ENCODE results near the gene CCL28.
A peak's percentile ranks its signal among the peaks of the same experiment; 100 is the strongest.

Gene CCL28

DNA sequence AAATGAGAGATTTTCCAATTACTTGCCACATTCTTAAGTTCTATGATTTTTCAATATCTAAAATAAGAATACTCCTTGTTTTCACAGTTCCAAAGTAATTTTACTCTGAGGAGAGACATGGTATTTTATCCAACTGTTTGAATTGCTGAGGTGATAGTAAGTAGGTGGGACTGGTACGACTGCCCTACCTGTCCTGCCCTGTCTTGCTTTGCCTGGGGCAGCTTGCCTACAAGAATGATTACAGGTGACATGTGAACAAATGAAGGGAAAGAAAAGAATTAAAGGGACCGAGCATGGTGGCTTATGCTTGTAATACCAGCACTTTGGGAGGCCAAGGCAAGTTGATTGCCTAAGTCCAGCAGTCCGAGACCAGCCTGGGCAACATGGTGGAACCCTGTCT is 57.4 kb downstream of the CCL28 start:
- no peak for DNase-seq

- no peak for DNase-seq
Measured at GRCh38 chr5:43353668-43354067, 58.5 kb downstream of the CCL28 start.

DNA sequence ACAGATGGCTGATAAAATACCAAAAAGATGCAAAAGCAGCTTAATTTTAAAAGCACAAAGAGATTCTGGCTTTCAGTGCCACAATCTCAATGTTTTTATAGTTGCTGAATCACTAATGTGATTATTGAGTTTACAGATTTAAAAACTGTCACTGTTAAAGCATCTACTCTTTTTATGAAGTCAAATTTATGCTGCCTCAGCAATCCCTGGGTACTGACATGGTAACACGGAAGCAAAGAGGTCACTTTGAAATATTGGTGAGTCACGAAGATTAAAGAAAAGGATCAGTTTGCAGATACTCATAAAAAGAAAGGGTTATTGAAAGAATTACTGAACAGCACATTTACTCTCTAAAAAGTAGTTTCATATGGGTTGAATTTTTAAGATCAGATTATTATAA is 59.3 kb downstream of the CCL28 start:
- no peak for DNase-seq

GRCh38 chr5:43352131-43352530 is 60.1 kb downstream of the CCL28 start:
- no peak for DNase-seq

GRCh38 chr5:43348861-43349363 is 63.3 kb downstream of the CCL28 start:
- DNase-seq = no peak

DNA sequence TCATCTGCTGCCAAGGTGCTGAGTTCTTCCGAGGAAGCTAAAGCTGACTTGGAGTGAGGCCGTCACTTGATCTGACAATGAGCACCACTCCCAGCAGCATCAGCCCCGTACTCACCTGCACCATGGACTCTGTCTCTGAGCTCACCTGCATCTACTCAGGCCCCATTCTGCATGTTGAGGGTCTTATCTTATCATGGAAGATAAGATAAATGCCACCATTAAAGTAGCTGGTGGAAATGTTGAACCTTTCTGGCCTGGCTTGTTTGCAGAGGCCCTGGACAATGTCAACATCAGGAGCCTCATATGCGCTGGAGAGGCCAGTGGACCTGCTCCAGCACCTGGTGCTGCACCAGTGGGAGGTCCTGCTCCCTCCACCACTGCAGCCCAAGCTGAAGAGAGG is 64.0 kb downstream of the CCL28 start:
- no peak for DNase-seq

GRCh38 chr5:43338862-43339261 is 73.3 kb downstream of the CCL28 start:
- DNase-seq = peak; percentile 42

- no peak for DNase-seq
Measured at GRCh38 chr5:43336159-43336558, 76.0 kb downstream of the CCL28 start.

- no peak for DNase-seq
Measured at GRCh38 chr5:43335681-43336080, 76.5 kb downstream of the CCL28 start.

- DNase-seq = no peak
Measured at GRCh38 chr5:43332401-43332800, 79.8 kb downstream of the CCL28 start.
